ENCODE results near the gene CHAF1A.

GRCh38 chr19:4439243-4439642, 36.8 kb downstream of the CHAF1A start:
- no peak for TF ChIP-seq POLR2A (IDR thresholded peaks at IDR 0.05)
- no peak for TF ChIP-seq CTCF (IDR thresholded peaks at IDR 0.05)
- TF ChIP-seq POLR2AphosphoS5 (IDR thresholded peaks at IDR 0.05) = no peak

All from breast epithelium (tissue), 3 donors.